Common myeloid progenitor, CD34-positive (primary cell): ENCODE data around the gene LRRC37A2. TPM values are rescaled to one million over a fixed set of nuclear protein-coding genes. Genes with fewer than 3 reads are reported as not detected.
"Not testable (repeated sequence)": the region's sequence is repeated elsewhere in the genome, so short reads cannot be mapped to it uniquely, and the experiment has no call there.

Experiments used
- CTCF ChIA-PET: fragments of 350-600 bp; sonication (Branson Sonifier 250); formaldehyde crosslinking; loops from one replicate; lab custom pipeline; 2021; ENCODE audit warnings: antibody characterized with exemption; lab: Charles Lee
- POLR2A ChIA-PET: fragments of 350-600 bp; sonication (Branson Sonifier 250); formaldehyde crosslinking; loops from one replicate; lab custom pipeline; 2021; ENCODE audit warnings: antibody characterized with exemption; lab: Charles Lee
- DNase-seq, 3 donors: peaks; one replicate each; pipeline versions ENCODE4 v3.0.0 to v3.0.0-alpha.2; 2013
- H3K27ac ChIP-seq, 2 experiments: 1 replicate in 1 of 2; 2 replicates in 1 of 2; pipeline ENCODE4 v1.7.0; 2013; ENCODE audit warnings: inconsistent platforms in 2 of 2, low read length in 2 of 2, mild to moderate bottlenecking in 2 of 2, low read depth in 1 of 2, moderate library complexity in 1 of 2; ENCODE audit not compliant: severe bottlenecking in 2 of 2, insufficient read depth in 1 of 2, poor library complexity in 1 of 2
- H3K27me3 ChIP-seq, 5 experiments: replicated peaks in 2 of 5; 1 replicate in 3 of 5; 2 replicates in 2 of 5; pipeline versions ENCODE4 v1.6.1 to v1.7.0; 2013; ENCODE audit warnings: low read length in 4 of 5, mild to moderate bottlenecking in 2 of 5, moderate library complexity in 2 of 5, inconsistent platforms in 1 of 5; ENCODE audit not compliant: insufficient read depth in 5 of 5, control insufficient read depth in 4 of 5
- H3K36me3 ChIP-seq, 4 experiments: 1 replicate in 2 of 4; 2 replicates in 2 of 4; pipeline versions ENCODE4 v1.6.1 to v1.7.0; 2013; ENCODE audit warnings: low read length in 3 of 4, control low read depth in 1 of 4, mild to moderate bottlenecking in 1 of 4; ENCODE audit not compliant: control insufficient read depth in 4 of 4, insufficient read depth in 4 of 4
- H3K4me1 ChIP-seq, 4 experiments: 1 replicate in 3 of 4; 2 replicates in 1 of 4; pipeline versions ENCODE4 v1.6.1 to v1.7.1; 2013; ENCODE audit warnings: low read length in 3 of 4, mild to moderate bottlenecking in 3 of 4, control low read depth in 1 of 4, inconsistent platforms in 1 of 4, moderate library complexity in 1 of 4; ENCODE audit not compliant: control insufficient read depth in 4 of 4, insufficient read depth in 4 of 4; ENCODE audit errors: control extremely low read depth in 1 of 4
- H3K4me3 ChIP-seq, 7 experiments: 1 replicate in 4 of 7; 2 replicates in 3 of 7; pipeline versions ENCODE4 v1.5.1 to v1.7.0; 2013; ENCODE audit warnings: mild to moderate bottlenecking in 7 of 7, low read length in 6 of 7, moderate library complexity in 6 of 7, inconsistent platforms in 2 of 7, low read depth in 2 of 7, control low read depth in 1 of 7; ENCODE audit not compliant: insufficient read depth in 4 of 7, control insufficient read depth in 1 of 7; ENCODE audit errors: extremely low read depth in 1 of 7
- H3K9me3 ChIP-seq, 5 experiments: 1 replicate in 4 of 5; 2 replicates in 1 of 5; pipeline versions ENCODE4 v1.6.1 to v1.7.1; 2013; ENCODE audit warnings: low read length in 4 of 5, mild to moderate bottlenecking in 2 of 5, inconsistent platforms in 1 of 5, low read depth in 1 of 5, moderate library complexity in 1 of 5; ENCODE audit not compliant: control insufficient read depth in 4 of 5, insufficient read depth in 2 of 5; ENCODE audit errors: control extremely low read depth in 1 of 5
- WGBS: methylation state at CpG from one replicate; pipeline ENCODE4 v1.1.5; 2013; ENCODE audit not compliant: insufficient coverage; 5-methylcytosine and 5-hydroxymethylcytosine counted together
- polyA plus RNA-seq: library from polyadenylated mRNA; unstranded; fragments of 120-200 nt; gene quantifications from one replicate; pipeline ENCODE4 v1.2.1, GENCODE V29; 2013

The LRRC37A2 gene
- 29.8 TPM for polyA plus RNA-seq

DNA sequence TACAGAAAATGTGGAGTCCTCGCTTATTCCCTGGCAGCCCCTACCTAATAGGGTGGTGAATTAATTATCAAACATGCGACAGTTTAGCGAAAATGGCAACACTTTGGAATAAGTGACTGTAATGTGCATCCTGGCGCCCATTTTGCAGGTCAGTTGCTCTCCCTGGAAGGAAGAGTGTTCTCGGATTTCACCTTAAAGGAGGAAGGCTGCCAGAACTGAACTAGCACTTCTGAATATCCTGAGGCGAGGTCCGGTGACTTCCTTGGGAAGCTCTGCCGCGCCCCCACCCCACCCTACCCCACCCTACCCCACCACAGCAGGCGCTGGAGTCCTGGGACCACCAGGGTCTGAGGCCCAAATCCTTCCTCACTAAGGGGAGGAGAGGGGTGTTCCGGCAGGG is at the start of gene LRRC37A2:
Gene LRRC37A2 (plus strand): TSS at position 301 of the 400 bp plus-strand sequence. CDS start 245 bp downstream, outside the sequence.
- H3K36me3 ChIP-seq, H3K4me3 ChIP-seq, CTCF ChIA-PET, H3K9me3 ChIP-seq, H3K27me3 ChIP-seq, POLR2A ChIA-PET, H3K4me1 ChIP-seq, H3K27ac ChIP-seq, DNase-seq: not testable (repeated sequence)
- WGBS: no CpG with 5 or more reads among the region's 11 CpGs

DNA sequence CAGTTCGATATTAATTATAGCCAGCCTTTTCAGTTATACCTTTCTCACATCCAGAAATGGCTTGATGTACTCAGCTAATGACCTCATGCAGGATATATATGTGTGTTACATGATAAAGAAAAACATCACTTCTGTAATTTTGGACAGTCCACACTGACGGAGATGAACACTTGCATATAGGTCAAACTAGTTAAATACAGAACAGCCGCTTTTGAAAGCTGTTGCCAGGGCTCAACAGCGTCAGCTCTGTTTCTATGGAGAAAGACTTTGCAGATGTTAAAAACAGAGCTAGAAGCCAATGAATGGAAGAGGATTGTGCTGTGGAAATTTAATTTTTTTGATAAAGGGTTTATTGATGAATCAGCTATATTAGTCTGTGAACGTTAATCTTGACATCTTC is 44.6 kb upstream of the LRRC37A2 start:
- H3K27me3 ChIP-seq, H3K36me3 ChIP-seq, H3K4me3 ChIP-seq, H3K4me1 ChIP-seq, H3K9me3 ChIP-seq, DNase-seq, CTCF ChIA-PET, H3K27ac ChIP-seq, POLR2A ChIA-PET: not testable (repeated sequence)
- no CpG with 5 or more reads among the region's 5 CpGs for WGBS

DNA sequence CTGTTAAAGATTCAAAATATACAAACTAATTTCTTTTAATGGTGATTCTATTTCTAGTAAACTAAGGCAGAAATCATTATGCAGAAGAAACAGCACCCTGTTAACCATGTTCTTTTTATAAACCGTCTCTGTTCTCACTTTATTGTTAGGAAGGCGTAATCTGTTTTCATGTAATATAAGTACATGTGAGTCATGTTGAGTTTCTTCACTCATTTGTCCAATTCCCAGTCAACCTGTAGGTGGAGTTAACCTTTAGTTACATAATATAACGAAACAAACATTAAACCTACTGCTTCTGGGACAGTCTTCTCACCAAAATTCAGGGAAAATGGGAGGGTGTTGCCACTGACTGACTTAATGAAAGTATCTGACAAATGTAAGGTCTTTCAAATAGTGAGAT is 37.8 kb upstream of the LRRC37A2 start:
- POLR2A ChIA-PET, H3K27me3 ChIP-seq, H3K4me3 ChIP-seq, CTCF ChIA-PET, H3K27ac ChIP-seq, H3K36me3 ChIP-seq, H3K9me3 ChIP-seq, DNase-seq, H3K4me1 ChIP-seq: not testable (repeated sequence)
- WGBS: no CpG with 5 or more reads among the region's 3 CpGs

DNA sequence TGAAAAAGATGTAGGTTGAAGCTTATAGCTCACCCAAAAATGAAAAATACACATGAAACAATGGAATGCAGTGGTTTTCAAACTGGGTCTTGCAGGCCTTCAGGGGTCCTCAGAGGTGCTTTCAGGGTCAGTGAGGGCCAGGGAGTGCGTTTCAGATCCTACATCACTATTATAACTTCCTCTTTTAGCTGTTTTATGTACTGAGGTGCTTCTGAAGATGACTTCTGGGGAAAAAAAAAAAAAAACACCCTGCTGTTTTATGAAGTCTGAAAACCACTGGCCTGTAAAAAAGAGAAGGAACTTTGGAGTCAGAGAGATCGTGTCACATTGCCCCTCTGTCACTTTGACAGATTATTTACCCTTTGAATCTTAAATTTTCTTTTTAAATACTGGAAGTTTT is 36.7 kb upstream of the LRRC37A2 start:
- DNase-seq, CTCF ChIA-PET, H3K4me3 ChIP-seq, POLR2A ChIA-PET, H3K9me3 ChIP-seq, H3K36me3 ChIP-seq, H3K27ac ChIP-seq, H3K27me3 ChIP-seq, H3K4me1 ChIP-seq: not testable (repeated sequence)
- WGBS: no CpG with 5 or more reads among the region's 2 CpGs

DNA sequence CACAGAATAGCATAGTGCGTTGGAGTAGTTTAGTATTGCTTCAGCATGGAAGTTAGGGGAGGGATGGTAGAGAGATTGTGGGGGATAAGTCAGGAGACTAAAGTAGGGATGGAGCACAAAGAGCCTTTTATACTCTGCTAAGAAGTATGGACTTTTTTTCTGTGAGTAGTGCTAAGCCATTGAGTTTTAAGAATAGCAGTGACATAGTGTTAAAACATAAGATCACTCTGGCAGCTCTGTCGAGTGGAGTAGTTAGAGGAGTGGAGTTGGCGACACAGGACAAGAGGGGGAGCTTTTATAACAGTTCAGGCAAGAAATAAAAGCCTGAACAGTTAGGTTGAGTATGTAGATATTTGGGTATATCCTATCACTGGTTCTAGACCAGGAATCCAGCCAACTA is 33.4 kb upstream of the LRRC37A2 start:
- H3K27ac ChIP-seq, CTCF ChIA-PET, H3K4me3 ChIP-seq, H3K9me3 ChIP-seq, DNase-seq, H3K36me3 ChIP-seq, POLR2A ChIA-PET, H3K4me1 ChIP-seq, H3K27me3 ChIP-seq: not testable (repeated sequence)
- no CpG with 5 or more reads among the region's 3 CpGs for WGBS

DNA sequence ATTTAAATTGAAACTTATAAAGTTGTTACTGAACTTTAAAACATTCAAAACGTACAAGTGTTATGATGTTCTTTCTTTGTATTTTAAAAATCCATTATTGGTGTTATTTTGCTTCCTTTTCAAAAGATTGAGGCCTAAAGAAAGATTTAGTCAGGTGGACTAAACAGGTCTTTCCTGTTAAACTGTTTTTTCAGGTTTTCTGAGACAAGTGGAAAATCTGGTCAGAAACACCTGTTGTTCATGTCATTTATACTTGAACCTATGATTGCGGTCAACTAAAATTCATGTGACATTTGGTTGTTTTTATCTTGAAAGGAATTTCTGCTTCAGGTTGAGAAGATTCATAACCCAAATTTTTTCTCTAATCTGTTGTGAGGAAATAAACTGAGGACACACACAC is 31.0 kb upstream of the LRRC37A2 start:
- H3K9me3 ChIP-seq, POLR2A ChIA-PET, CTCF ChIA-PET, DNase-seq, H3K27ac ChIP-seq, H3K4me1 ChIP-seq, H3K27me3 ChIP-seq, H3K36me3 ChIP-seq, H3K4me3 ChIP-seq: not testable (repeated sequence)
- WGBS: no CpG with 5 or more reads among the region's 2 CpGs

DNA sequence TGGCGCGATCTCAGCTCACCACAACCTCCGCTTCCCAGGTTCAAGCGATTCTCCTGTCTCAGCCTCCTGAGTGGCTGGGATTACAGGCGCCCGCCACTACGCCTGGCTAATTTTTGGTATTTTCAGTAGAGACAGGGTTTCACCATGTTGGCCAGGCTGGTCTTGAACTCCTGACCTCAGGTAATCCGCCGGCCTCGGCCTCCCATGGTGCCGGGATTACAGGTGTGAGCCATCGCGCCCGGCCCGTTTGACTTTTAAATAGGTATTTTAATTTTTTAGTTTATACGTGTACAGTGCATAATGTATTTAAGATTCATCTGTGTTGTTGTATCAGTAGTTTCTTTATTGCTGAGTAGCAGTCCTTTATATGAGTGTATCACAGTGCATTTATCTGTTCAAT is 20.2 kb upstream of the LRRC37A2 start:
- CTCF ChIA-PET, H3K27ac ChIP-seq, H3K4me1 ChIP-seq, H3K9me3 ChIP-seq, H3K36me3 ChIP-seq, DNase-seq, H3K27me3 ChIP-seq, H3K4me3 ChIP-seq, POLR2A ChIA-PET: not testable (repeated sequence)
- 89% methylated on average over 3 of the region's 16 CpGs for WGBS
